ENCODE data around the gene LRRC4C.

- no peak for TF ChIP-seq POLR2AphosphoS5 (IDR thresholded peaks at IDR 0.05; ENCODE audit: low read depth, low read length)
- TF ChIP-seq POLR2A (IDR thresholded peaks at IDR 0.05; ENCODE audit: low read depth, low read length): no peak
Observed at GRCh38 chr11:40842750-40843339, 616.6 kb downstream of the LRRC4C start.

All from GM12892 (cell line).